Measurements from ENCODE around the gene CILP2. TPM values are rescaled to one million over a fixed set of nuclear protein-coding genes. Genes with fewer than 3 reads are reported as not detected.

Gene CILP2
- total and polyA plus RNA-seq, 7 experiments from 2014 or later = 0.27 to 0.69 (median 0.49) TPM; not detected in 1

DNA sequence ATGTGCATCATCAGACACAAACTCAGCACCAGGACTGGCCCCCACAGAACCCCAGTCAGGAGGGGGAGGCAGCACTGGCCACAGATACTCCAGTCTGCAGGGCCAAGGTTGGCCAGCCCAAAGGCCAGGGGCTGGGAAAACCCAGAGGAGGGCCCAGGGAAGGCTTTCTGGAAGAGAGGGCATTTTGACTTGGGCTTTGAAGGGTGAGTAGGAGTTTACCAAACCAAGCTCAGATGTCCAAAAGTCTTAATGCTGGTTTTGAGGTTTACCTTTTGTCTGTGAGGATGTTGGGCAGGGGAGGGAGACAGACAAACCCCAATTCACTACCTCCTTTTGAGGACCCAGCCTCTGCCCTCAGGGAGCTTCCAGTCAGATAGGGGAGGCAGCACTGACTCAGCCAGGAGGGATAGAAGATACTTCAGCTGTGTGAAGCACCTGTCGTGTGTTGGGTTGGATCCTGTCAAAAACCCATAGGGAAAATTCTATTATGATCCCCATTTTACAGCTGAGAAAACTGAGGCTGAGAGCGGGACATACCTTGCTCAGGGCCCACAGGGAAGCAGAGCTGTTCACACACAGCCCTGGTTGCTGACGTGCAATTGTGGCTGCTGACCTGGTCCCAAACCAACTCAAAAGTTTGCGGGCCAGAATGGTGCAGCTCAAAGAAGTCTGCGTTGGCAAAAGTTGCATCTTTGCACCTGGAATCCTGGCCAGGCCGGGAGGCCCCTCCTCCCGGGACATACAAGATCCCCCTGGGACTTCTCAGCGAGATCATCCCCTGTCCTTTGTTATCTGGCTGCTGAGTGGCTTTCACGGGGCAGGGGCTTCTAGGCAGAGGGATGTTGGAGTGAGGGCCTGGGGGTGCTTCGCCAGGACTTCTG is 13.1 kb downstream of the CILP2 start:
- H3K4me1 Mint-ChIP-seq = peaks cover 0 to 8% (median 3%) of the 10 kb centered on the region in 7 donors
- Histone ChIP-seq H3K4me1 (ENCODE audit: control insufficient read depth in 2 of 2, insufficient read depth in 2 of 2, low read length in 2 of 2) (no peaks in the 10 kb centered on the region), H3K9me3 (ENCODE audit: control insufficient read depth in 2 of 3, low read length in 3 of 3) (no peaks in the 10 kb centered on the region), H3K36me3 (ENCODE audit: control insufficient read depth in 2 of 3, insufficient read depth in 3 of 3, low read length in 3 of 3) (no peaks in the 10 kb centered on the region), H3K4me3 (ENCODE audit: low read length) (no peak overlapping the region), H3K27me3 (ENCODE audit: control insufficient read depth in 2 of 2, insufficient read depth in 2 of 2, low read length in 2 of 2) (no peaks in the 10 kb centered on the region), H3K27ac (ENCODE audit: low read depth, low read length) (no peak overlapping the region)
- no peak overlapping the region for H3K4me3 Mint-ChIP-seq
- CTCF ChIA-PET = interaction anchor here (1.1 to 1.3 kb wide), 2 partner anchors 9 to 93 kb away, joined by 3 to 6 read pairs; no protein-coding TSS in a partner anchor
- POLR2A ChIA-PET = interaction anchor here (0.9 to 1.7 kb wide), 3 partner anchors 53 to 93 kb away, joined by 3 to 4 read pairs (median 3); no protein-coding TSS in a partner anchor
- intact Hi-C loops (cut with micrococcal nuclease) = loop anchor here in 1 of 2 donors (5.0 kb wide), 1 partner anchor 46 kb away; no protein-coding TSS in a partner anchor
- H3K9me3 Mint-ChIP-seq = no peaks in the 10 kb centered on the region
- H3K27me3 Mint-ChIP-seq = no peaks in the 10 kb centered on the region
- H3K27ac Mint-ChIP-seq = no peak overlapping the region
- DNase-seq (no peak), ATAC-seq (no peak)
- H3K36me3 Mint-ChIP-seq = no peaks in the 10 kb centered on the region

DNA sequence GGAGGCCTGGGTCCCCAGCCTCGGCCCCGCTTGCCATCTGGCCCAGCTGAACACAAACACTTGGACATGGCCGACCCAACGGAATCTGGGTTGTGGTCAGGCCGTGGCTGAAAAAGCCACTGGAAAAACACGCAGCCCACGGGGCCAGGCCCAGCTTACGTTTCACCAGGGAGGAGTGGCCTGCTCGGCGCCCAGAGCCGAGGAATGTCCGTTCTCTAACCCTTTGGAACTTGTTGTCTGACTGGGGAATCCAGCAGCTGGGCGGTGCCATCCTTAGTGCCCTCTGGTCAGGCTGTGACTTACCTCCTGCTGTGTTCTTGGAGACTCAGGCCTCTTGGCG is 13.8 kb downstream of the CILP2 start:
- H3K4me3 Mint-ChIP-seq = no peak overlapping the region
- ChIA-PET POLR2A (interaction anchor here (1.0 to 1.7 kb wide), 2 partner anchors 75 to 92 kb away, joined by 3 to 4 read pairs; no protein-coding TSS in a partner anchor), CTCF (interaction anchor here (1.1 to 1.3 kb wide), 2 partner anchors 8 to 93 kb away, joined by 3 to 6 read pairs; no protein-coding TSS in a partner anchor)
- Histone ChIP-seq H3K4me3 (ENCODE audit: low read length) (no peak overlapping the region), H3K27ac (ENCODE audit: low read depth, low read length) (no peak overlapping the region), H3K36me3 (ENCODE audit: control insufficient read depth in 2 of 3, insufficient read depth in 3 of 3, low read length in 3 of 3) (no peaks in the 10 kb centered on the region), H3K4me1 (ENCODE audit: control insufficient read depth in 2 of 2, insufficient read depth in 2 of 2, low read length in 2 of 2) (no peaks in the 10 kb centered on the region), H3K9me3 (ENCODE audit: control insufficient read depth in 2 of 3, low read length in 3 of 3) (no peaks in the 10 kb centered on the region), H3K27me3 (ENCODE audit: control insufficient read depth in 2 of 2, insufficient read depth in 2 of 2, low read length in 2 of 2) (no peaks in the 10 kb centered on the region)
- peaks cover 0 to 8% (median 3%) of the 10 kb centered on the region in 7 donors for H3K4me1 Mint-ChIP-seq
- H3K36me3 Mint-ChIP-seq = no peaks in the 10 kb centered on the region
- DNase-seq (no peak), ATAC-seq (no peak)
- no peaks in the 10 kb centered on the region for H3K27me3 Mint-ChIP-seq
- H3K9me3 Mint-ChIP-seq = no peaks in the 10 kb centered on the region
- intact Hi-C loops (cut with micrococcal nuclease) = loop anchor here in 1 of 2 donors (5.0 kb wide), 1 partner anchor 45 kb away; no protein-coding TSS in a partner anchor
- no peak overlapping the region for H3K27ac Mint-ChIP-seq

DNA sequence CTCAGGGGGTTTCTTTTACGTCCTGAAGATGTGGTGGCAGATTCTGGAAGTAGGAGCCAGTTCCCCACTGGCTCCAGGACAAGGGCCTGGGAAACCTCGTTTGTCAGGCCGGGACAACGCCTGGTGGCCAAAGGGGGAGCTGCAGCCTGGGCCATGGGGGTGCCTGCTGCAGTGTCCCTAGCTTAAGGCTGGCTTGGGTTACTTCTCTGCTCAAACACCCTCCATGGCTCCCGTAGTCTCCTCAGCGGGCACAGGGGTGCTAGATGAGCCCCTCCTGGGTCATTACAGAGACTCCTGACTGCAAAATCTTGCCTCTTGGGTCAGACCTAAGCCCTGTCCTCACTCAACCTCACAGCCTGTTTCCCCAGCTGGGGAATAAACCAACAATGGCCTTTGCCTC is 14.7 kb downstream of the CILP2 start:
- Mint-ChIP-seq H3K9me3 (no peaks in the 10 kb centered on the region), H3K27me3 (no peaks in the 10 kb centered on the region), H3K36me3 (peaks cover 0 to 1% (median 0%) of the 10 kb centered on the region in 5 donors), H3K4me3 (no peak overlapping the region), H3K4me1 (peaks cover 0 to 8% (median 3%) of the 10 kb centered on the region in 7 donors), H3K27ac (no peak overlapping the region)
- no peak overlapping the region for H3K4me3 ChIP-seq (ENCODE audit: low read length)
- ATAC-seq = peak; percentile 48
- H3K9me3 ChIP-seq (ENCODE audit: control insufficient read depth in 2 of 3, low read length in 3 of 3) = no peaks in the 10 kb centered on the region
- no peaks in the 10 kb centered on the region for H3K4me1 ChIP-seq (ENCODE audit: control insufficient read depth in 2 of 2, insufficient read depth in 2 of 2, low read length in 2 of 2)
- no peaks in the 10 kb centered on the region for H3K27me3 ChIP-seq (ENCODE audit: control insufficient read depth in 2 of 2, insufficient read depth in 2 of 2, low read length in 2 of 2)
- no peak for DNase-seq
- no peak overlapping the region for H3K27ac ChIP-seq (ENCODE audit: low read depth, low read length)
- ChIA-PET CTCF (interaction anchor here (0.8 to 4.0 kb wide), 5 partner anchors 21 to 92 kb away, joined by 3 to 24 read pairs (median 5); no protein-coding TSS in a partner anchor), POLR2A (interaction anchor here (1.7 to 1.9 kb wide), 2 partner anchors 46 to 74 kb away, joined by 4 to 5 read pairs; no protein-coding TSS in a partner anchor)
- no peaks in the 10 kb centered on the region for H3K36me3 ChIP-seq (ENCODE audit: control insufficient read depth in 2 of 3, insufficient read depth in 3 of 3, low read length in 3 of 3)
- intact Hi-C loops (cut with micrococcal nuclease) = loop anchor here in 1 of 2 donors (5.0 kb wide), 1 partner anchor 45 kb away; no protein-coding TSS in a partner anchor

DNA sequence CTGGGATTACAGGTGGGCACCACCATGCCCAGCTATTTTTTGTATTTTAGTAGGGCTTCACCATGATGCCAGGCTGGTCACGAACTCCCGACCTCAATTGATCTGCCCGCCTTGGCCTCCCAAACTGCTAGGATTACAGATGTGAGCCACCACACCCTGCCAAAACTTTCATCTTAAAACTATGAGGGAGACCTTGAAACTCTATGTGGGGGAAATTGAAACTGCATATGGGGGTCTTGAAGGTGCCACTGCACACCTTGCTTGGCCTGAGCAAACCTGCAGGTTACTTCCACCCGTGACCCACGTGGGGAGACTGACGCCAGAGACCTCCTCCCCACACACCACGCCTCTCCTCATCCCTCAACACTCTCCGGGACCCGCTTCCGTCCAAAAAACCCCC is 15.6 kb downstream of the CILP2 start:
- DNase-seq (no peak), ATAC-seq (no peak)
- Histone ChIP-seq H3K36me3 (ENCODE audit: control insufficient read depth in 2 of 3, insufficient read depth in 3 of 3, low read length in 3 of 3) (no peaks in the 10 kb centered on the region), H3K27ac (ENCODE audit: low read depth, low read length) (no peak overlapping the region), H3K4me3 (ENCODE audit: low read length) (no peak overlapping the region), H3K27me3 (ENCODE audit: control insufficient read depth in 2 of 2, insufficient read depth in 2 of 2, low read length in 2 of 2) (no peaks in the 10 kb centered on the region), H3K9me3 (ENCODE audit: control insufficient read depth in 2 of 3, low read length in 3 of 3) (no peaks in the 10 kb centered on the region), H3K4me1 (ENCODE audit: control insufficient read depth in 2 of 2, insufficient read depth in 2 of 2, low read length in 2 of 2) (no peaks in the 10 kb centered on the region)
- Mint-ChIP-seq H3K36me3 (peaks cover 0 to 6% (median 0%) of the 10 kb centered on the region in 5 donors), H3K4me3 (no peak overlapping the region), H3K4me1 (peaks cover 2 to 9% (median 6%) of the 10 kb centered on the region in 7 donors), H3K27me3 (no peaks in the 10 kb centered on the region), H3K9me3 (no peaks in the 10 kb centered on the region), H3K27ac (no peak overlapping the region)
- POLR2A ChIA-PET = interaction anchor here (0.7 to 1.9 kb wide), 5 partner anchors 22 to 115 kb away, joined by 3 to 11 read pairs (median 5); partner anchors contain the start of genes LPAR2 and ZNF101
- CTCF ChIA-PET = interaction anchor here (0.6 to 4.0 kb wide), 8 partner anchors 15 to 66 kb away, joined by 3 to 24 read pairs (median 4); partner anchors contain the start of gene PBX4
- intact Hi-C loops (cut with micrococcal nuclease) = loop anchor here (2.0 to 5.0 kb wide), 3 partner anchors 21 to 89 kb away; partner anchors contain the start of gene GMIP (in 1 of the 2)

- Mint-ChIP-seq H3K36me3 (peaks cover 0 to 10% (median 0%) of the 10 kb centered on the region in 5 donors), H3K9me3 (no peaks in the 10 kb centered on the region), H3K27ac (peak overlapping the region in 2 of 9 donors; percentile 46 to 77), H3K4me3 (no peak overlapping the region), H3K27me3 (no peaks in the 10 kb centered on the region), H3K4me1 (peaks cover 7 to 16% (median 13%) of the 10 kb centered on the region in 7 donors)
- peak; percentile 67 for ATAC-seq
- H3K4me1 ChIP-seq (ENCODE audit: control insufficient read depth in 2 of 2, insufficient read depth in 2 of 2, low read length in 2 of 2) = peaks cover 0 to 6% of the 10 kb centered on the region in 2 donors
- no peaks in the 10 kb centered on the region for H3K9me3 ChIP-seq (ENCODE audit: control insufficient read depth in 2 of 3, low read length in 3 of 3)
- peak in 4 of 9 donors; percentile 37 to 73 (median 52) for DNase-seq
- ChIA-PET CTCF (interaction anchor here (0.6 to 4.0 kb wide), 9 partner anchors 14 to 65 kb away, joined by 3 to 24 read pairs (median 4); partner anchors contain the start of gene PBX4), POLR2A (interaction anchor here (0.7 to 4.7 kb wide), 10 partner anchors 23 to 311 kb away, joined by 3 to 22 read pairs (median 6); partner anchors contain the start of genes GMIP, LPAR2, ZNF101 and ZNF253)
- no peak overlapping the region for H3K27ac ChIP-seq (ENCODE audit: low read depth, low read length)
- intact Hi-C loops (cut with micrococcal nuclease) = loop anchor here (2.0 to 5.0 kb wide), 3 partner anchors 22 to 88 kb away; partner anchors contain the start of gene GMIP (in 1 of the 2)
- H3K36me3 ChIP-seq (ENCODE audit: control insufficient read depth in 2 of 3, insufficient read depth in 3 of 3, low read length in 3 of 3) = no peaks in the 10 kb centered on the region
- H3K4me3 ChIP-seq (ENCODE audit: low read length) = no peak overlapping the region
- no peaks in the 10 kb centered on the region for H3K27me3 ChIP-seq (ENCODE audit: control insufficient read depth in 2 of 2, insufficient read depth in 2 of 2, low read length in 2 of 2)
These were observed 16.3 kb downstream of the CILP2 start for GRCh38 chr19:19554074-19555023.

Measured in naive thymus-derived CD4-positive, alpha-beta T cell (primary cell).